ENCODE measurements around the gene TRAK1.

TRAK1 gene

GRCh38 chr3:42110631-42111030, 19.5 kb downstream of the TRAK1 start:
- DNase-seq (ENCODE audit: extremely low spot score), result no peak

GRCh38 chr3:42114130-42114725, 23.1 kb downstream of the TRAK1 start:
- ChIA-PET POLR2A (no interaction called here), CTCF (no interaction called here)
- no peak for DNase-seq (ENCODE audit: extremely low spot score)
- no peak for TF ChIP-seq ELF4 (IDR thresholded peaks at IDR 0.05)
- TF ChIP-seq ZNF384 (IDR thresholded peaks at IDR 0.05), result no peak
- no peak for TF ChIP-seq HDGF (IDR thresholded peaks at IDR 0.05; ENCODE audit: borderline replicate concordance)
- TF ChIP-seq FOXM1 (IDR thresholded peaks at IDR 0.05; ENCODE audit: borderline replicate concordance), result no peak
- TF ChIP-seq FOXK2 (IDR thresholded peaks at IDR 0.05), result no peak
- no peak for TF ChIP-seq FOXA1 (IDR thresholded peaks at IDR 0.05)
- TF ChIP-seq SP1 (IDR thresholded peaks at IDR 0.05), result no peak
- TF ChIP-seq NFRKB (IDR thresholded peaks at IDR 0.05), result no peak
- no peak for TF ChIP-seq ARNT (IDR thresholded peaks at IDR 0.05)
- no peak for TF ChIP-seq PKNOX1 (IDR thresholded peaks at IDR 0.05)
- TF ChIP-seq TARDBP (IDR thresholded peaks at IDR 0.05), result no peak
- no peak for TF ChIP-seq CTBP1 (IDR thresholded peaks at IDR 0.05; ENCODE audit: borderline replicate concordance)
- no peak for TF ChIP-seq SUZ12 (IDR thresholded peaks at IDR 0.05)

More at GRCh38 chr3:42110631-42111030, 19.5 kb downstream of the TRAK1 start:
- ChIA-PET CTCF (no interaction called here), POLR2A (interaction anchor here (1.3 kb wide), 1 partner anchor 98 kb away, joined by 3 read pairs; no protein-coding TSS in a partner anchor)
- TF ChIP-seq TARDBP (IDR thresholded peaks at IDR 0.05), result no peak
- TF ChIP-seq ZNF384 (IDR thresholded peaks at IDR 0.05), result no peak
- no peak for TF ChIP-seq PKNOX1 (IDR thresholded peaks at IDR 0.05)
- no peak for TF ChIP-seq NFRKB (IDR thresholded peaks at IDR 0.05)
- no peak for TF ChIP-seq CTBP1 (IDR thresholded peaks at IDR 0.05; ENCODE audit: borderline replicate concordance)
- TF ChIP-seq BHLHE40 (IDR thresholded peaks at IDR 0.05; ENCODE audit: borderline replicate concordance), result no peak
- TF ChIP-seq SP1 (IDR thresholded peaks at IDR 0.05), result no peak
- TF ChIP-seq ARNT (IDR thresholded peaks at IDR 0.05), result no peak
- no peak for TF ChIP-seq L3MBTL2 (conservative IDR thresholded peaks at IDR 0.05)
- TF ChIP-seq SUZ12 (IDR thresholded peaks at IDR 0.05), result no peak
- TF ChIP-seq FOXM1 (IDR thresholded peaks at IDR 0.05; ENCODE audit: borderline replicate concordance), result no peak
- no peak for TF ChIP-seq HDGF (IDR thresholded peaks at IDR 0.05; ENCODE audit: borderline replicate concordance)
- TF ChIP-seq FOXA1 (IDR thresholded peaks at IDR 0.05), result no peak
- TF ChIP-seq ELF4 (IDR thresholded peaks at IDR 0.05), result no peak
- TF ChIP-seq LEF1 (IDR thresholded peaks at IDR 0.05; ENCODE audit: borderline replicate concordance), result no peak

GRCh38 chr3:42115215-42115614, 24.1 kb downstream of the TRAK1 start:
- CTCF ChIA-PET, result no interaction called here
- POLR2A ChIA-PET, result no interaction called here
- DNase-seq (ENCODE audit: extremely low spot score), result no peak
- TF ChIP-seq L3MBTL2 (conservative IDR thresholded peaks at IDR 0.05) (no peak), PKNOX1 (IDR thresholded peaks at IDR 0.05) (no peak), LEF1 (IDR thresholded peaks at IDR 0.05; ENCODE audit: borderline replicate concordance) (no peak), ARNT (IDR thresholded peaks at IDR 0.05) (no peak), CTBP1 (IDR thresholded peaks at IDR 0.05; ENCODE audit: borderline replicate concordance) (no peak), FOXK2 (IDR thresholded peaks at IDR 0.05) (no peak)

- TF ChIP-seq L3MBTL2 (conservative IDR thresholded peaks at IDR 0.05), result no peak
- no peak for TF ChIP-seq BHLHE40 (IDR thresholded peaks at IDR 0.05; ENCODE audit: borderline replicate concordance)
- no peak for TF ChIP-seq ZNF384 (IDR thresholded peaks at IDR 0.05)
- no peak for TF ChIP-seq SP1 (IDR thresholded peaks at IDR 0.05)
- no peak for TF ChIP-seq FOXM1 (IDR thresholded peaks at IDR 0.05; ENCODE audit: borderline replicate concordance)
- TF ChIP-seq LEF1 (IDR thresholded peaks at IDR 0.05; ENCODE audit: borderline replicate concordance), result no peak
- no peak for TF ChIP-seq HDGF (IDR thresholded peaks at IDR 0.05; ENCODE audit: borderline replicate concordance)
- no peak for TF ChIP-seq FOXA1 (IDR thresholded peaks at IDR 0.05)
- no peak for TF ChIP-seq ELF4 (IDR thresholded peaks at IDR 0.05)
- TF ChIP-seq FOXK2 (IDR thresholded peaks at IDR 0.05), result no peak
- TF ChIP-seq ARNT (IDR thresholded peaks at IDR 0.05), result no peak
- no peak for TF ChIP-seq PKNOX1 (IDR thresholded peaks at IDR 0.05)
- POLR2A ChIA-PET, result no interaction called here
- CTCF ChIA-PET, result no interaction called here
- no peak for DNase-seq (ENCODE audit: extremely low spot score)
Measured at GRCh38 chr3:42115946-42116345, 24.8 kb downstream of the TRAK1 start.

- DNase-seq (ENCODE audit: extremely low spot score), result no peak
- ChIA-PET POLR2A (no interaction called here), CTCF (no interaction called here)
- TF ChIP-seq ZNF384 (IDR thresholded peaks at IDR 0.05) (no peak), PKNOX1 (IDR thresholded peaks at IDR 0.05) (no peak), FOXM1 (IDR thresholded peaks at IDR 0.05; ENCODE audit: borderline replicate concordance) (no peak), LEF1 (IDR thresholded peaks at IDR 0.05; ENCODE audit: borderline replicate concordance) (no peak), L3MBTL2 (conservative IDR thresholded peaks at IDR 0.05) (no peak), SUZ12 (IDR thresholded peaks at IDR 0.05) (no peak), BHLHE40 (IDR thresholded peaks at IDR 0.05; ENCODE audit: borderline replicate concordance) (no peak), HDGF (IDR thresholded peaks at IDR 0.05; ENCODE audit: borderline replicate concordance) (no peak), FOXK2 (IDR thresholded peaks at IDR 0.05) (no peak), NFRKB (IDR thresholded peaks at IDR 0.05) (no peak), ARNT (IDR thresholded peaks at IDR 0.05) (no peak), TARDBP (IDR thresholded peaks at IDR 0.05) (no peak), FOXA1 (IDR thresholded peaks at IDR 0.05) (no peak)
Measured at GRCh38 chr3:42116466-42116865, 25.3 kb downstream of the TRAK1 start.

Measured in HEK293T (cell line).